Activated naive CD4-positive, alpha-beta T cell treated with anti-CD3 and anti-CD28 coated beads, Interleukin-2, amount 50 U/mL, for 72 hours (primary cell): ENCODE measurements around the gene SNX30. TPM values are rescaled to one million over a fixed set of nuclear protein-coding genes. Genes with fewer than 3 reads are reported as not detected.

Experiments
- ATAC-seq, 2 donors: fragments of 150-1000 bp; cut with Tn5 transposase; 2 replicates each; pipeline ENCODE4 v1.10.0; 2021; ENCODE audit warnings: mild to moderate bottlenecking in 2 of 2, moderate library complexity in 2 of 2
- DNase-seq, 2 donors: peaks; one replicate each; pipeline ENCODE4 v3.0.0; 2021 to 2022; ENCODE audit warnings: low spot score in 2 of 2
- H3K27ac Mint-ChIP-seq, 2 donors: one replicate each; pipeline ENCODE4 v1.8.0; 2022; ENCODE audit warnings: mild to moderate bottlenecking in 2 of 2, mixed read lengths in 2 of 2
- H3K36me3 Mint-ChIP-seq, 2 donors: one replicate each; pipeline ENCODE4 v1.8.0; 2022; ENCODE audit warnings: mixed read lengths in 2 of 2
- H3K9me3 Mint-ChIP-seq, 2 donors: one replicate each; pipeline ENCODE4 v1.8.0; 2022; ENCODE audit warnings: mixed read lengths in 2 of 2
- total RNA-seq, 2 donors: library from RNA; stranded (reverse); gene quantifications; one replicate each; pipeline ENCODE4 v1.2.3, GENCODE V29; 2022

The SNX30 gene
- total RNA-seq, 2 donors from 2014 or later: 5.6 to 7.9 TPM

- no peak overlapping the region for H3K27ac Mint-ChIP-seq
- ATAC-seq: no peak
- peaks cover 0 to 2% of the 10 kb centered on the region in 2 donors for H3K36me3 Mint-ChIP-seq
- H3K9me3 Mint-ChIP-seq: no peaks in the 10 kb centered on the region
- DNase-seq: no peak
Measured at GRCh38 chr9:112833081-112833480, 82.5 kb downstream of the SNX30 start.

GRCh38 chr9:112836394-112836793 is 85.8 kb downstream of the SNX30 start:
- no peak overlapping the region for H3K27ac Mint-ChIP-seq
- H3K36me3 Mint-ChIP-seq: peaks cover 0 to 4% of the 10 kb centered on the region in 2 donors
- ATAC-seq (no peak), DNase-seq (no peak)
- no peaks in the 10 kb centered on the region for H3K9me3 Mint-ChIP-seq

GRCh38 chr9:112838342-112838741 is 87.8 kb downstream of the SNX30 start:
- Mint-ChIP-seq H3K27ac (no peak overlapping the region), H3K9me3 (no peaks in the 10 kb centered on the region), H3K36me3 (peaks cover 0 to 4% of the 10 kb centered on the region in 2 donors)
- DNase-seq: no peak
- no peak for ATAC-seq

GRCh38 chr9:112839331-112839730 is 88.8 kb downstream of the SNX30 start:
- ATAC-seq (no peak), DNase-seq (no peak)
- Mint-ChIP-seq H3K9me3 (no peaks in the 10 kb centered on the region), H3K27ac (no peak overlapping the region), H3K36me3 (peaks cover 0 to 4% of the 10 kb centered on the region in 2 donors)

- DNase-seq: no peak
- H3K9me3 Mint-ChIP-seq: no peaks in the 10 kb centered on the region
- H3K27ac Mint-ChIP-seq: no peak overlapping the region
- no peak for ATAC-seq
- H3K36me3 Mint-ChIP-seq: peaks cover 0 to 4% of the 10 kb centered on the region in 2 donors
Measured at GRCh38 chr9:112841261-112841660, 90.7 kb downstream of the SNX30 start.

GRCh38 chr9:112842555-112842954 is 92.0 kb downstream of the SNX30 start:
- no peak overlapping the region for H3K27ac Mint-ChIP-seq
- no peak for DNase-seq
- no peaks in the 10 kb centered on the region for H3K9me3 Mint-ChIP-seq
- ATAC-seq: no peak
- peaks cover 0 to 4% of the 10 kb centered on the region in 2 donors for H3K36me3 Mint-ChIP-seq

- Mint-ChIP-seq H3K9me3 (no peaks in the 10 kb centered on the region), H3K27ac (peak overlapping the region in 1 of 2 donors; percentile 6), H3K36me3 (no peaks in the 10 kb centered on the region)
- DNase-seq (peak; percentile 76 to 85), ATAC-seq (peak; percentile 62 to 73)
Measured at GRCh38 chr9:112844771-112845542, 94.4 kb downstream of the SNX30 start.

GRCh38 chr9:112846528-112847488 is 96.2 kb downstream of the SNX30 start:
- Mint-ChIP-seq H3K9me3 (no peaks in the 10 kb centered on the region), H3K27ac (no peak overlapping the region), H3K36me3 (peaks cover 0 to 8% of the 10 kb centered on the region in 2 donors)
- ATAC-seq (no peak), DNase-seq (no peak)

DNA sequence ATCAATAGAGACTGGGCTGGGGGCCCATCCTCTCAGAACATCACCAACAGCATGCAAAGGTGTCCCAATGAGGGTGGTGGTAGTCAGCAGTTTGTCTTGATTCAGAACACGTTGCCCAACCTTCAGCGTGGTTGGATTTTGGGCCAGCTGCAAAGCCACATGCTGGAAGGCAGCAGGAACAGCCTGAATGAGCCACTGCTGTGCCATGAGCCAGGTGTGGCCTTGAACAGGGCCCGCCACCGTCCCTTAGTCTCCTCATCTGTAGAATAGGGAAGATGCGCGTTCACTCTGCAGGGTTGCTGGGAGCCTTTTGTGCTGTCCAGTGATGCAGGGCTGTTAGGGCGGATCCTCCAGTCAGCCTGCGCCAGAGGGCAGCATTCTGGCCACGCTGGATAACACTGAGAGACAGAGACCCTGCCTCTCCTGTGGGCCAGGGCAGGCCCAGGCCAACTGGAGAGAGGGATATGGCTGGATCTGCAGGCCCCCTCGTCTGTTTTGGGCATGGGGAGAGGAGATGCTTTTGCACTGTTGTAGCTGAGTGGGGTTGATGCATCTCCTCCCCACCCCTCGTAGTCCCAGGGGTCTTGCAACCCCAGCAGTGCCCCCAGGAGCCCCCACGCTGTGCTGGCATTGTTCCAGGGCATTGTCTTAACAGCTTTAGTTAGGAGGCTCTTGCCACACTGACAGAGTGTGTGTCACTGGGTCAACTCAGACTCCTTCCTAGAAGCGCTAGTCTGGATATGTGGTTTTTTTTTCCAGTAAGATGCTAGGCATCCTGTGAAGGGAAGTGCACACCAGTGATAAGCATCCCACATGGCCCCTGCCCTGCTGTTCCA is 98.0 kb downstream of the SNX30 start:
- no peaks in the 10 kb centered on the region for H3K9me3 Mint-ChIP-seq
- ATAC-seq (no peak), DNase-seq (no peak)
- H3K27ac Mint-ChIP-seq: no peak overlapping the region
- H3K36me3 Mint-ChIP-seq: peaks cover 0 to 8% of the 10 kb centered on the region in 2 donors

GRCh38 chr9:112849363-112849922 is 98.9 kb downstream of the SNX30 start:
- peak; percentile 77 to 79 for ATAC-seq

GRCh38 chr9:112850840-112851239 is 100.3 kb downstream of the SNX30 start:
- H3K27ac Mint-ChIP-seq: no peak overlapping the region
- DNase-seq (no peak), ATAC-seq (no peak)
- no peaks in the 10 kb centered on the region for H3K9me3 Mint-ChIP-seq
- peaks cover 0 to 8% of the 10 kb centered on the region in 2 donors for H3K36me3 Mint-ChIP-seq

More at GRCh38 chr9:112849363-112849922, 98.9 kb downstream of the SNX30 start:
- Mint-ChIP-seq H3K27ac (no peak overlapping the region), H3K9me3 (no peaks in the 10 kb centered on the region), H3K36me3 (peaks cover 0 to 8% of the 10 kb centered on the region in 2 donors)
- no peak for DNase-seq

- peak overlapping the region in 1 of 2 donors; percentile 24 for H3K27ac Mint-ChIP-seq
- H3K36me3 Mint-ChIP-seq: peaks cover 0 to 8% of the 10 kb centered on the region in 2 donors
- DNase-seq (no peak), ATAC-seq (peak in 1 of 2 donors; percentile 29)
- H3K9me3 Mint-ChIP-seq: no peaks in the 10 kb centered on the region
Measured at GRCh38 chr9:112852741-112853504, 102.4 kb downstream of the SNX30 start.

DNA sequence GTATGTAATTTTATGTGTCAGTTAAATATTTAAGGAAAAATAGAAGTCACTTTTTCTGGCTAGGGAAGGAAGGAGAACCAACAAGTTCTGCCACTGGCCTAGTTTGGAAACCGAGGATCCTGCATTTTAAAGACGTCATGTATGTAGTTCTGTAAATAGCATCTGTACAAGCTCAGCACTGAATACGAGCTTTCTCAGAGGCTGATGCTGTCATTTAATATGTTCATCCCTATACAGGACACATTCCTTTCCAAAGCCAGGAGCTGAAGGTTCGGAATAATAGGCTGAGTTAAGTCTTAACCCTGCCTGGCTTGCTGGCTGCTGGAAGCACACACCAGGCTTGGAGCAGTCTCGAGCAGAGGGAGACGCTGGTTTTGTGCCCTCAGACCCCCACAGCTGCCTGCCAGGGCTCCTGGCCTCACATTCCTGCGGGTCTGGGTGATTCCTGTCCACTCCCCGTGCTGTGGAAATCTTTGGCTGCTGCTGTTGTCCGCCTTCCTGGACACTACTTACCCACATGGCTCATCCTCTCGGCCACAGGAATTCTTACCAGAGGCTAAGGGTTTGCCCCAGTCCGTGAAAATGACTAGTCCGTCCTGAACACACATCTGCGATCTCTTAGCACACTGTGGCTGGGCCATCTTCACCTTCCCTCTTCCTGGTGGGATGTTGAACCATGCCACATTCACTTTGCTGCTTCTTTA is 103.5 kb downstream of the SNX30 start:
- Mint-ChIP-seq H3K36me3 (peaks cover 0 to 8% of the 10 kb centered on the region in 2 donors), H3K9me3 (no peaks in the 10 kb centered on the region), H3K27ac (no peak overlapping the region)
- DNase-seq (no peak), ATAC-seq (no peak)

DNA sequence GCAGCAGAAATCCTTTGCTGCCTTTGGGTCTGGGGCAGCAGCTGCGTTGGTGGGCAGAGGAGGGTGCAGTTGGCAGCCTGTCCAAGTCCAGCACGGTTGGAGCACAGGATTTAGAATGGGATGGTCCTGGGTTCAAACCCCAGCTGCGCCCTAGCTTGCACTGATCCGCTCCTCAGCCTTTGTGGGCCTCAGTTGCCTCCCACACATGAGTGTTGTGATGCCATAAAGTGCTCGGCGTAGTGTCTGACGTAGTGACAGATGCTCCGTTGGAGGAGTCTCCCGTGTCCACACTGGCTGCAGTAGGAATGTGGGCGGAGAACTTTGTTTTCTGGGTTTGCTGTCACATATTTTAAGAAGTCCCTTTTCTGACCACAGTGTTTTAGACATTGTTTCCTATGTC is 104.1 kb downstream of the SNX30 start:
- peak overlapping the region in 1 of 2 donors; percentile 73 for H3K27ac Mint-ChIP-seq
- ATAC-seq: no peak
- H3K36me3 Mint-ChIP-seq: peaks cover 0 to 8% of the 10 kb centered on the region in 2 donors
- DNase-seq: no peak
- no peaks in the 10 kb centered on the region for H3K9me3 Mint-ChIP-seq

DNA sequence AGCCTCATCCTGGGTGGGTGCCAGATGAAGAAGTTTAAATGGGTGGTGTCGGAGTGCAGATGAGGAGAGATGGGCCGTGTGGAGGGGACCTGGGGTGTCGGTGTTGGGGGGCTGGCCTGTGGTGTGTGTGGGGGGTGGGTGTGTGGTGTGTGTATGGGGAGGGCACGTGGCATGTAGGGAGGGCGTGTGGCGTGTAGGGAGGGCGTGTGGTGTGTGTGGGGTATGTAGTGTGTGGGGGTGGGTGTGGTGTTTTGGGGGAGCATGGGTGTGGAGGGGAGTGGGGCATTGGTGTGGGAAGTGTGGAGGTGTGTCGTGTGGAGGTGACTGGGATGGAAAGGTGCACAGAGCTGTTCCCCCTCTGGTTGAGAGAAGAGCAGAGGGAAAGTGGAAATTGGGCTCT is 105.6 kb downstream of the SNX30 start:
- ATAC-seq: no peak
- Mint-ChIP-seq H3K36me3 (peaks cover 0 to 5% of the 10 kb centered on the region in 2 donors), H3K9me3 (no peaks in the 10 kb centered on the region), H3K27ac (peak overlapping the region in 1 of 2 donors; percentile 63)
- no peak for DNase-seq
